Measurements from ENCODE around the gene KIAA0513.
A peak's percentile ranks its signal among the peaks of the same experiment; 100 is the strongest.
"Not testable (repeated sequence)": the region's sequence is repeated elsewhere in the genome, so short reads cannot be mapped to it uniquely, and the experiment has no call there.

KIAA0513 gene

GRCh38 chr16:85031451-85031850, 3.9 kb downstream of the KIAA0513 start:
- DNase-seq: no peak

- not testable (repeated sequence) for DNase-seq
Measured at GRCh38 chr16:85032187-85032586, 4.6 kb downstream of the KIAA0513 start.

GRCh38 chr16:85033171-85033570, 5.6 kb downstream of the KIAA0513 start:
- DNase-seq: no peak

GRCh38 chr16:85034591-85035433, 7.2 kb downstream of the KIAA0513 start:
- DNase-seq: no peak

- DNase-seq: no peak
Measured at GRCh38 chr16:85036236-85037049, 8.8 kb downstream of the KIAA0513 start.

- DNase-seq: no peak
Measured at GRCh38 chr16:85037050-85037410, 9.4 kb downstream of the KIAA0513 start.

GRCh38 chr16:85037721-85038120, 10.1 kb downstream of the KIAA0513 start:
- no peak for DNase-seq

- no peak for DNase-seq
Measured at GRCh38 chr16:85040685-85041084, 13.1 kb downstream of the KIAA0513 start.

GRCh38 chr16:85041219-85042166, 13.9 kb downstream of the KIAA0513 start:
- peak; percentile 32 for DNase-seq

- DNase-seq: peak; percentile 5
Measured at GRCh38 chr16:85042167-85042526, 14.6 kb downstream of the KIAA0513 start.

GRCh38 chr16:85042606-85043005, 15.0 kb downstream of the KIAA0513 start:
- no peak for DNase-seq

- no peak for DNase-seq
Measured at GRCh38 chr16:85045077-85045476, 17.5 kb downstream of the KIAA0513 start.

GRCh38 chr16:85045641-85046471, 18.3 kb downstream of the KIAA0513 start:
- no peak for DNase-seq

- no peak for DNase-seq
Measured at GRCh38 chr16:85046472-85046916, 18.9 kb downstream of the KIAA0513 start.

- no peak for DNase-seq
Measured at GRCh38 chr16:85046931-85047866, 19.6 kb downstream of the KIAA0513 start.

- no peak for DNase-seq
Measured at GRCh38 chr16:85047867-85048455, 20.4 kb downstream of the KIAA0513 start.

- no peak for DNase-seq
Measured at GRCh38 chr16:85048921-85049562, 21.4 kb downstream of the KIAA0513 start.

GRCh38 chr16:85049706-85050305, 22.2 kb downstream of the KIAA0513 start:
- DNase-seq: no peak

GRCh38 chr16:85051067-85051581, 23.5 kb downstream of the KIAA0513 start:
- no peak for DNase-seq

Measured in NCI-H82 (cell line).